ENCODE measurements around the gene FAM107B.

GRCh38 chr10:14574291-14574690 lies 200.4 kb downstream of the FAM107B start:
- TF ChIP-seq CTCF (IDR thresholded peaks at IDR 0.05) (no peak), POLR2A (IDR thresholded peaks at IDR 0.05) (no peak)

All from adrenal gland (tissue), 5 donors.